Stromal cell of bone marrow (primary cell): ENCODE data around the gene NR2E1.

Experiments
- DNase-seq: peaks from one replicate; pipeline ENCODE4 v3.0.0-alpha.2; 2012; ENCODE audit warnings: low read depth

NR2E1 gene

GRCh38 chr6:108171291-108171917 is 5.6 kb downstream of the NR2E1 start:
- DNase-seq, result no peak

GRCh38 chr6:108171918-108172516 is 6.2 kb downstream of the NR2E1 start:
- no peak for DNase-seq

- DNase-seq, result no peak
Observed at GRCh38 chr6:108174371-108175175, 8.8 kb downstream of the NR2E1 start.

GRCh38 chr6:108175176-108175591 is 9.4 kb downstream of the NR2E1 start:
- DNase-seq, result no peak

GRCh38 chr6:108175592-108176279 is 9.9 kb downstream of the NR2E1 start:
- DNase-seq, result no peak

- DNase-seq, result no peak
Observed at GRCh38 chr6:108176281-108177089, 10.7 kb downstream of the NR2E1 start.

- DNase-seq, result no peak
Observed at GRCh38 chr6:108179741-108180140, 13.9 kb downstream of the NR2E1 start.

- no peak for DNase-seq
Observed at GRCh38 chr6:108180266-108180665, 14.4 kb downstream of the NR2E1 start.

GRCh38 chr6:108180776-108181175 is 15.0 kb downstream of the NR2E1 start:
- DNase-seq, result no peak

- no peak for DNase-seq
Observed at GRCh38 chr6:108186226-108186625, 20.4 kb downstream of the NR2E1 start.

GRCh38 chr6:108187519-108187918 is 21.7 kb downstream of the NR2E1 start:
- DNase-seq, result no peak

- no peak for DNase-seq
Observed at GRCh38 chr6:108193131-108193530, 27.3 kb downstream of the NR2E1 start.

- no peak for DNase-seq
Observed at GRCh38 chr6:108193835-108194234, 28.0 kb downstream of the NR2E1 start.

GRCh38 chr6:108194503-108194902 is 28.7 kb downstream of the NR2E1 start:
- no peak for DNase-seq

GRCh38 chr6:108195209-108195608 is 29.4 kb downstream of the NR2E1 start:
- DNase-seq, result no peak

- no peak for DNase-seq
Observed at GRCh38 chr6:108198761-108199498, 33.1 kb downstream of the NR2E1 start.

GRCh38 chr6:108200186-108200585 is 34.4 kb downstream of the NR2E1 start:
- no peak for DNase-seq

- peak; percentile 28 for DNase-seq
Observed at GRCh38 chr6:108200631-108201030, 34.8 kb downstream of the NR2E1 start.

- no peak for DNase-seq
Observed at GRCh38 chr6:108203189-108204112, 37.6 kb downstream of the NR2E1 start.

GRCh38 chr6:108207013-108207412 is 41.2 kb downstream of the NR2E1 start:
- DNase-seq, result no peak
